Mononuclear cell (primary cell): ENCODE data around the gene NEK9. TPM values are rescaled to one million over a fixed set of nuclear protein-coding genes. Genes with fewer than 3 reads are reported as not detected.

Source experiments
- H3K27me3 ChIP-seq: 2 replicates; pipeline ENCODE4 v1.6.0; 2011; ENCODE audit warnings: low read length, control low read depth; ENCODE audit not compliant: insufficient read depth
- H3K4me1 ChIP-seq: 2 replicates; pipeline ENCODE4 v1.5.1; 2011; ENCODE audit warnings: mild to moderate bottlenecking, low read length, control low read depth; ENCODE audit not compliant: insufficient read depth
- H3K4me3 ChIP-seq: 2 replicates; pipeline ENCODE4 v1.5.1; 2011; ENCODE audit warnings: mild to moderate bottlenecking, low read length, moderate library complexity
- H3K9me3 ChIP-seq: 2 replicates; pipeline ENCODE4 v1.5.1; 2011; ENCODE audit warnings: low read depth, mild to moderate bottlenecking, control low read depth, low read length
- total RNA-seq: library from RNA; depleted of rRNA; stranded (reverse); fragments of >200 nt; gene quantifications from one replicate; pipeline ENCODE4 v1.2.3, GENCODE V29; 2012

NEK9 gene
- total RNA-seq, 1 donor = 33.3 TPM

DNA sequence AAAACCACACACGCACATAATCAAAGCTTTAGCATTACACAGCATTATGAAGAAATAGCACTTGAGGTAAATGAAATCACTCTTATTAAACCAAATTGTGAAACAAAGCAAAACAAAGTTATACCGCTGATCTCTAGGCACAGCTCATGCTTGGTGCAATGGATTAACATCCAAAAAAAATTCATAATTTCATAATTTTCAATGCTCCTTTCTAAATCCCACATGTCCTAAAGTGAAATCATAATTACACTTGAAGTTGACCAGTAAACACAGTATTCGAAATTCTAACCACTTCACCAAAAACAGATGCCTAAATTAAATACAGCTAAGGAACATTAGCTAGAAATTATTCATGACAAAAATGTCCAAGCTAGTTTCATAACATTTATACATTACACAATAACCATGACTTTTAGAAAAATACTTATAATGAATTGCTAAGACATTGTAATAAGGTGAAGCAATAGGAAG, 77.1 kb downstream of the NEK9 start:
- Histone ChIP-seq H3K9me3 (no peaks in the 10 kb centered on the region), H3K4me1 (peaks cover 28% of the 10 kb centered on the region), H3K4me3 (no peak overlapping the region), H3K27me3 (no peaks in the 10 kb centered on the region)

DNA sequence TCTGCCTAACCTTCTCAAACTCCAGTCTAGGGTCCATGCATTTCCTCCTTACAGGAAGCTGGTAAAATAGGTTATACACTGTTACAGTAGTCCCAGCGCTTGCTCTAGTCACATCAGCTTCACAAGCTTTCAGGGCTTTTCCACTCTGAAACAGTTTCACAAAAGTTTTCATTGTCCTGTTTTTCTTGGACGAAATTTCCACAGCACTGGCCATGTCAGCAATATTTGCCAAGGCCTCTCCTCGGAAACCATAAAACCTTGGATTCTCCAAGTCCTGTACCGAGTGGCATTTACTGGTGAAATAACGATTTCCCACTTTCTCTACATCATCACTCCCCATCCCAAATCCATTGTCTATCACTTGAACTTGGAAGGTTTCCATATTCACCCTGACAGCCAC, 77.7 kb downstream of the NEK9 start:
- Histone ChIP-seq H3K4me1 (peaks cover 28% of the 10 kb centered on the region), H3K4me3 (no peak overlapping the region), H3K9me3 (no peaks in the 10 kb centered on the region), H3K27me3 (no peaks in the 10 kb centered on the region)

DNA sequence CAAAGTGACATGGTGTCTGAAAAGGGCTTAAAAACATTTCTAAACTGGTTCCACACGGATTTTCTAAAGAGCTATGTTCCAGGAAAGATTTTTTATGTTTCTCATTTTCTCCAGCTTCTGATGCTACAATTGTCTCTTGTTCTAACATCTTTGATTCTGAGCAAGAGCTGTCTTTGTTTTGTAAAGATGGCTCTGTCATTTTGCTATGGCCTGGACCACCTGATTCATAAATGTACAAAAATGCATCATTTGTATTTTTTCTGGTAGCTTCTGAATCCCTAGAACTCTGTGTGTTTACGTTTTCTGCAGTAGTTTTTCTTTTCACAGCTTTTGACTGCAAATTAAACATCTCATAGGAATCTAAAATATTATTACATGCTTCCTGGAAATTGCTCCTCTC, 78.7 kb downstream of the NEK9 start:
- Histone ChIP-seq H3K4me1 (peaks cover 28% of the 10 kb centered on the region), H3K9me3 (no peaks in the 10 kb centered on the region), H3K4me3 (no peak overlapping the region), H3K27me3 (no peaks in the 10 kb centered on the region)

DNA sequence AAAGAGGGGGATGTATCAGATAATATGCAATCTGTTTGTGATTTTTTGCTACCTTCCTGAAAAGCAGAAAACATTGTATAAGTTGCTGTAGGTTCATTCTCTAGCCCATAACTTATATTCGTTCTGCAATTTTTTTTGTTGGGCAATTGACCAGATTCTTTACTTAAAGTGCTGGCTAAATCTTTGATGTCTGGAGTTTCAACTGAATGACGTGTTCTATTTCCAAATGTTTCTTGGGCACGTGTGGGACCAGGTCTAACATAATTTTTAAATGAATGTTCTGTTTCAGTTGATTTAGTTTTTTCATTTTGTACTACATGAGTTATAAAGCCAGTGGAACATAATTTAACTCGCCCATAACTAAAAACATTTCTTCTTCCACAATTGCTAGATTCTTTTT, 79.3 kb downstream of the NEK9 start:
- H3K27me3 ChIP-seq = no peaks in the 10 kb centered on the region
- peaks cover 28% of the 10 kb centered on the region for H3K4me1 ChIP-seq
- H3K9me3 ChIP-seq = no peaks in the 10 kb centered on the region
- no peak overlapping the region for H3K4me3 ChIP-seq

DNA sequence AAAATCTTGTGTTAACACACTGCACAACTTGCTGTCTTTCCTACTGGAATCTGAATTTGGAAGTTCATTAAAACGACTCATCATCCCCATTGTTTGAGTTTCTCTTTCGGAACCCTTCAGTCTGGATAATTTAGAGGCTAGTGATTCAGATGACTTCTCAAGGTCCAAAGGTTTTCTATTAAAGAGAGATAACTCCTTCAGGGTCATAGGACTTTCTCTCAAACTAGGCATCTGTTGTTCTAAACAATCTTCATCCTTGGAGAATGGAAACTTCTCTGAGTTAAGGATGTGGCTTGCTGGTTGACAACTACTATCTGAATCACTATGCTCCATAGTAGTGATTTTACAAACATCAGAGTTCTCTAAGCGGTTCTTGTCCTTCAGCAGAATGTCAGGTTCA, 79.9 kb downstream of the NEK9 start:
- no peaks in the 10 kb centered on the region for H3K9me3 ChIP-seq
- H3K4me3 ChIP-seq = no peak overlapping the region
- H3K4me1 ChIP-seq = peaks cover 28% of the 10 kb centered on the region
- no peaks in the 10 kb centered on the region for H3K27me3 ChIP-seq

DNA sequence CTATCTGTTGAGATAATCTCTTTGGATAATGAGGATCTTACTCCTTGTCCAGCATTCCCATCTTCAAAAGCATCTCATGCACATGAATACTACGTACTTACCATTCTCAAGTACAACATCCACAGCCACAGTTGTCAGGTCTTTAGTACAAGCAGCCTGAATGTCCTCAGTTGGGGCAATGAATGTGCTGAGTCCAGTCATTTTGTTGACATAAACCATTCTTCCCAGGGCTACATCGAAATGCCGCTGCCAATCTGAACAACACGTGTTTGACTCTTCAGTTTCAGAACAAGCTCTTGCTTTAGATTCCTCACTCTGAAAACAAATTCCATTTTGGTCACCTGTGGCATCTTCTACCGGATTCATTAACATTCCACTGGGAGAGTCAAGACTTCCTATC, 80.6 kb downstream of the NEK9 start:
- Histone ChIP-seq H3K27me3 (no peaks in the 10 kb centered on the region), H3K9me3 (no peaks in the 10 kb centered on the region), H3K4me3 (no peak overlapping the region), H3K4me1 (peaks cover 23% of the 10 kb centered on the region)

DNA sequence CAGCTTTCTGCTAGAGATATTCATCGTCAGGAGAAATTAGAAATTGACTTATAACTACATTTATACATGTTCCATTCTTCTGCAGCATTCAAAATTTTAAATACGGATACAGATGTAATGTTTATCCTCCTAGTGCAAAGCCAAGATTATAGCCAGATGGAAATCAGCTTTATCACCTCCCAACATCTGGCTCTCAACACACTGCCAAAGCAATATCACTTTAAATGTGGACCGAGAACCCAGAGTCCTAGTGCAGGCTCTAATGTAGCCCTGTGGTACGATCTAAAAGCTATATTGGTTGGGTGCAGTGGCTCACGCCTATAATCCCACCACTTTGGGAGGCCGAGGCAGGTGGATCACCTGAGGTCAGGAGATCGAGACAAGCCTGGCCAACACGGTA, 82.1 kb downstream of the NEK9 start:
- H3K4me1 ChIP-seq = peaks cover 11% of the 10 kb centered on the region
- no peak overlapping the region for H3K4me3 ChIP-seq
- no peaks in the 10 kb centered on the region for H3K27me3 ChIP-seq
- no peaks in the 10 kb centered on the region for H3K9me3 ChIP-seq

DNA sequence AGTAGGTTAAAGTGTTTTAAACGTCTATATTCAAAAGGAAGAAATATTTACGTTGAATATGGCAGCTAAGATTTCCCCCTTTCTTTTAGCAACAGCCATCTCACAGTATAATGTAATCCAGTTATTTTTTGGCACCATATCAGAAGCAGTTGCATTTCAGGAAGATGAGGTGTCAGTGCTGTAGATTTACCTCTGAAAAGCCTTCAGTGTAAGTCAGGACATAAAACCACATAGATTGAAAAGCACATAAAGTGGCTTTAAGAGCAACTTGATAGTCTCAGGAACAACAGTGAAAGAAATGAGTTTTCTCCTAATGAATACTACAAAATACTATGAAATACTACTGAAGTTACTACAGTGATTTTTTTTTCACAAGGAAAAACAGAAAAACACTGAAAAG, 82.5 kb downstream of the NEK9 start:
- H3K4me1 ChIP-seq = peaks cover 8% of the 10 kb centered on the region

DNA sequence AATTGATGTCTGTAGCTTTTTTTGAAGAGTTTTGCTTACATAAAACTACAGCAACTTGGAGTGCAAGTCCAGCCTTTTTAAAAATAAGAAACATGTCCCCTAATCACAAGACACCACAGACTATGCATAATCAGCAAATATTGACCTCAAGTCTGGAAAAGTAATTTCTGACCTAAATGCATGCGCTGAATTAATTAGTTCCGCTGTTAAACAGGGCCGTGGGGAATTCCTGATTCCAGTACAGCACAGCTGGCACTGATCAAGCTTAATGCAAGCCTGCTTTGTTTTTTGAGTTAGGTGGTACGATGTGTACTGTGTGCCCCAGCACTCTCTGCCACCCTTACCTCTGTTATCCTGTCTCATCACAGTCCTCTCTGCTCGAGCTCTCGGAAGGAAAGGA, 84.8 kb downstream of the NEK9 start:
- H3K9me3 ChIP-seq = no peaks in the 10 kb centered on the region
- no peaks in the 10 kb centered on the region for H3K4me1 ChIP-seq
- no peaks in the 10 kb centered on the region for H3K27me3 ChIP-seq
- no peak overlapping the region for H3K4me3 ChIP-seq

More for the DNA sequence above, 82.5 kb downstream of the NEK9 start:
- Histone ChIP-seq H3K4me3 (no peak overlapping the region), H3K9me3 (no peaks in the 10 kb centered on the region), H3K27me3 (no peaks in the 10 kb centered on the region)

DNA sequence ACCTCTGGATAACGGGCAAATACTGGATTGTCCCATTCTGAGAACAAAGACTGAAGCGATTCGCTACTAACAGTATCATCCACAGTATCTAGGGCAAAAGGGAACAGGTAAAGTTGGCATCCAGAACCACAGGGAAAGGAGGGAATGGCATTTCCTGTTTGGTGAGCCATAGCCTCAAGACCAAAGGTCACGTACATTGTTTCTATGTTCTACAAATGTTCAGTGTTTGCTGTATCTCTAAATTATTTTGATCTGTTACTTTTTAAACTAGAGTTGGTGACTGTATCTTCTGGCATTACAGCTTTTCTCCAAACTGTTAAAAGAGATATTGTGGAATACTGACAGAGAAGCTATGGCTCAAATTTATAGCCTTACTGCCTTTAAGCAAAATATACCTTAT, 85.2 kb downstream of the NEK9 start:
- Histone ChIP-seq H3K4me1 (no peaks in the 10 kb centered on the region), H3K27me3 (no peaks in the 10 kb centered on the region), H3K4me3 (no peak overlapping the region), H3K9me3 (no peaks in the 10 kb centered on the region)

DNA sequence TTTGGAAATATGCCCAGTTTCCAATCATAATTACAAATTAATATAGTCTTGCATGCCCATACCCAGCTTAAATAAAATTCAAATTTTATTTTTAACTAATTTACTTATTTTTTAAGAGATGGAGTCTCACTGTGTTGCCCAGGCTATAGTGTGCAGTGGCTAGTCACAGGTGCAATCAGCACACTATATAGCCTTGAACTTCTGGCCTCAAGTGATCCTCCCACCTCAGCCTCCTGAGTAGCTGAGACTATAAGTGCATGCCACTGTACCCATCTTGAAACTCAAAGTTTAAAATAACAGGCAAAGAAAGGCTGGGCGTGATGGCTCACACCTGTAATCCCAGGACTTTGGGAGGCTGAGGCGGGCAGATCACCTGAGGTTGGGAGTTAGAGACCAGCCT, 85.9 kb downstream of the NEK9 start:
- H3K4me3 ChIP-seq = no peak overlapping the region
- no peaks in the 10 kb centered on the region for H3K27me3 ChIP-seq
- no peaks in the 10 kb centered on the region for H3K9me3 ChIP-seq
- no peaks in the 10 kb centered on the region for H3K4me1 ChIP-seq

DNA sequence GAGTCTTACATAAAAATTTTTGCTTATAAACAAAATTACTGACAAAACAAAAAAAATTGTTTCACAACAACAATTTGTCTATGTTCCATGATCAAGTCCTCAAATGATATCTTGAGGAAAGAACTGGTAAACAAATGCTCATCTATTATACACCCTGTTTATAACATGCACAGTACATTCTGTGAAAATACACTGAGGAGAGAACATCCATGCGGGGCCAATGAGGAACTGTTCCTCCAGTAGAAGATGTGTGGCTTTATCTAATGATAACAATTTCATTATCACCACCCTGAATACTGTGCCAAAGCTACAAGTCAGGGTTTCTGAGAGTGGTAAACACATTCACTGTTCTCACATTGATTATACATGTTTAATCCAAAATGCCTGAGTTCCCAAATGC, 86.3 kb downstream of the NEK9 start:
- H3K4me1 ChIP-seq = no peaks in the 10 kb centered on the region
- H3K4me3 ChIP-seq = no peak overlapping the region
- no peaks in the 10 kb centered on the region for H3K9me3 ChIP-seq
- no peaks in the 10 kb centered on the region for H3K27me3 ChIP-seq

DNA sequence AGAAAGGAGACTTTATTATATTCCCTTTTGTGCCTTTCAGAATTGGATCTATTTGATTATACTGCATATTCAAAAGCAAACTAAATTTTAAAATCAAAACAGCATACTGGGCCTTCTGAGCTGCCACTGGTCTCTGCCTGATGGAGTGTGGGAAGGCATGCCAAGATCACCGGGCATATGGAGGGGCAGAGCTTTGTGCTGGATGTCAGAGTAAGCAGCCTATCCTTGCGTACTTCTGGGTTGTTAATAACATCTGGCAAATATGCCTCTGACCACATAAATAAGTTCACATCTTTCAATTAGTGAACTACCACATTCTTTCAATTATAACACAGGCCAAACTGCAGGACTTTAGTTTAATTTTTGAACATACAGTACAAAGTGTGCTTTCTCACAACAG, 93.9 kb downstream of the NEK9 start:
- H3K4me3 ChIP-seq = no peak overlapping the region
- no peaks in the 10 kb centered on the region for H3K9me3 ChIP-seq
- H3K27me3 ChIP-seq = no peaks in the 10 kb centered on the region
- no peaks in the 10 kb centered on the region for H3K4me1 ChIP-seq

DNA sequence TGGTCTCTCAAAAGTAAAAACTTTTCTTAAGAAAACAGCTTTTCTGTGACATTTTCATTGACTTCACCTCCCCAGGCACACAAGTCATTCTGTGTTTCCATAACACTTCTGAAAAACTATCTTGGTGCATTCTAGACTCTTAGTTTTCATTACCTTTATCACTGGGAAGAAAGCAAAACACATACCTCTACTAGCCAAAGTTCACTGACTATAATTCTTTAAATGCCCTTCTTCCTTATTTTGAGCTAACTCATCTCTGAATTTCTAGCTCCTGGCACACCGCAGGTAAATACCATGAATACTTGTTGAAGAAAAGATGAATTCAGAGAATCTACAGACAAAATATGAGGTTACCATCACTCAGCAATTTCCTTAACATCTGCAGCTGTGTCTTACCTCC, 96.7 kb downstream of the NEK9 start:
- Histone ChIP-seq H3K27me3 (no peaks in the 10 kb centered on the region), H3K4me3 (no peak overlapping the region), H3K4me1 (peaks cover 6% of the 10 kb centered on the region), H3K9me3 (no peaks in the 10 kb centered on the region)
